Measurements from ENCODE around the gene EOLA2.
"Not testable (repeated sequence)": the region's sequence is repeated elsewhere in the genome, so short reads cannot be mapped to it uniquely, and the experiment has no call there.

EOLA2 gene

DNA sequence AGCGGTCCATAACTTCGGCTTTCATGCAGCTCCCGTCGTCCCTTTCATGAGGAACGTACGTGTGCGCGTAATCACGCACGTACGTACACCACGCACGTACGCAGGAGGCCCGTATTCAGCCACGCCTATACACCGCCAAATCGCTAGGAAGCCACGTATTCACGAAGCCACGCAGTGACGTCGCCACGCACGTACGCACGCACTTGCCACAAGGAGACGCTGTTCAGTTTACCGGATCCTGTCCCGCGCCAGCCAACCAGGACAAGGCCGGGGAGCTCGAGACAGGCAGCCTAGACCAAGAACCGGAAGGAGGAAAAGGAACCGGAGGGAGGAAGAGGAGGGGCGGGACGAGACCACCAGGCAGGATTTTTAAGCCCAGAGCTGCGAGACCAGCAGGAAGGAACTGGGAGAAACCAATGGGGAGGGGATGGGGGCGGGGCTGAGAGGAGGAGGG, at the start of gene EOLA2:
EOLA2 (minus strand) TSS at position 65 of the 454 bp plus-strand sequence. CDS start 4,617 bp downstream, outside the sequence.
- DNase-seq: peak; percentile 79 to 91

DNA sequence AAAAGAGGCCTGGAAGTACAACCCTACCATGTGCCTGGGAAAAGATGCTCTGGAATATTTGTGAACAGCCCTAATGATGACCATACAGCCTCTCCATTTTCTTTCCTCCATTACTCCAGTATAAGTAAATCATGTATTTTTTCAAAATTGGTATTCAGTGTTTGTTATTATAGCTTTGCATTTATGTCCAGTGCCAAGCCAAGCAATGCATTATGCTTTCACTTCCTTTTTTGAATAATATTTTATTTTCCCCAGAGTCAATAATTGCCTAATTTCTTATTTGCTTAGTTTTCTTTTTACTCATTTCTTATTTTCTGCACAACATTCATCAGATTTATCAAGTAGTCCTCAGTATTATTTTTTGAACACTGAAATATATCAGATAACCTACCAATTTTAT, 49.3 kb upstream of the EOLA2 start:
- DNase-seq: no peak

- DNase-seq: no peak
Measured at GRCh38 chrX:149984411-149984810, 46.1 kb upstream of the EOLA2 start.

DNA sequence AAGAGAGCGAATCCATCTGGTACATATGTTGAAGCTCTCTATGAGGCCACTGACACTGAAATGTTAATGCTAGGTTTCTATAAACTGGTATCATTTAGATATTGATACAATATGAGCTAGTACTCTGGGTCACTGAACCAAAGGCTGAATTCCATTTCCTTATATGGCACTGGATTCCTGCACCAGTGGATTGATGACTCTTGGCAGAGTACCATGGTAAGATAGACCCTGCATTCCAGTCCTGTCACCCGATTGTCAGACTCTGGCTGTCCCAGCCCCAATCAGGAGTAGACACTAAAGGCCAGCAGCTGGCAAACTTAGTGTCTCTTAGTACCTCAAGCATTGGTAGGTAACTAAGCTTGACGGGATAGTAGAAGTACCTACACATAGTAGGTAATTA, 44.0 kb upstream of the EOLA2 start:
- DNase-seq: no peak

GRCh38 chrX:149979126-149979644, 40.9 kb upstream of the EOLA2 start:
- no peak for DNase-seq

- peak in 1 of 2 experiments; percentile 4 for DNase-seq
Measured at GRCh38 chrX:149962859-149963757, 24.8 kb upstream of the EOLA2 start.

DNA sequence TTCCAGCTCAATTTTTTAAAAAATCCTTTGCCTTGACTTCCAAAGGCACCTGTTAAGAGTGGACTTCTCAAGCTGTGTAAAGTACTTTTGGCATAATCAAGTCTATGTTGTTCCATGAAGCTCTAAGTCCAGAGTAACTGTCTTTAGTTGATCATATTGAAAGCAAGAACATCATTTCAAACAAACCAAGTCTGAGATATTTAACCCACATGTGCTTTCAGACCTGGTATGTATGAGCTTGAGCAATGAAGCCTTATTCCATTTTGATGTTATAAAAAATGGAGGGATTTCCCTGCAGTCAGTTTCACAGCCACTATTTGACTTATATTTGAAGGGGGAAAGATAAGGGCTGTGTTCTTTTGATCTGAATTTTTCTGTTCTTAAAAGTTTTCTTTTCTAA, 23.7 kb upstream of the EOLA2 start:
- no peak for DNase-seq

- no peak for DNase-seq
Measured at GRCh38 chrX:149961572-149961971, 23.3 kb upstream of the EOLA2 start.

- no peak for DNase-seq
Measured at GRCh38 chrX:149950681-149951080, 12.4 kb upstream of the EOLA2 start.

- no peak for DNase-seq
Measured at GRCh38 chrX:149949743-149950436, 11.6 kb upstream of the EOLA2 start.

- DNase-seq: no peak
Measured at GRCh38 chrX:149948016-149948415, 9.7 kb upstream of the EOLA2 start.

DNA sequence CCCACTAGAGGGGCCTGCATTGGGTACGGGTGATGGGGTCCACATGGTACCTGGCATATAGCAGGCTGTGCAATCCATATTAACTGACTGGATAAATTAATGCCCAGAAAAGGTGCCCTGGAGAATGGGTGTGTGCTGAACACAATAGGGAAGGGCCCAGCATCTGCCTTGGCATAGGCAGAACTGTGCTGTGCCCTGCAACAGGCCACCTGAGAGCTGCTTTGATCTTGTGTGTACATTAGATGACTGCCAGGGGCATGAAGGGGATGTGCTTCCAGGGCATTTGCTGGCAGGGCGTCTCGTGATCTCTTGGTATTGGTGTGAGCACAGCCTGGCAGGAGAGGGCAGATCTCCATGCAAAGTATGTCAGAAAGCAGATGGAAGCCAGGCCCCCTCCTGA, 8.6 kb upstream of the EOLA2 start:
- DNase-seq: not testable (repeated sequence)

GRCh38 chrX:149945820-149946219, 7.5 kb upstream of the EOLA2 start:
- DNase-seq: not testable (repeated sequence)

GRCh38 chrX:149945087-149945670, 6.9 kb upstream of the EOLA2 start:
- DNase-seq: not testable (repeated sequence)

- DNase-seq: not testable (repeated sequence)
Measured at GRCh38 chrX:149940674-149941024, 2.4 kb upstream of the EOLA2 start.

GRCh38 chrX:149939905-149940673, 1.8 kb upstream of the EOLA2 start:
- peak; percentile 77 to 84 for DNase-seq

DNA sequence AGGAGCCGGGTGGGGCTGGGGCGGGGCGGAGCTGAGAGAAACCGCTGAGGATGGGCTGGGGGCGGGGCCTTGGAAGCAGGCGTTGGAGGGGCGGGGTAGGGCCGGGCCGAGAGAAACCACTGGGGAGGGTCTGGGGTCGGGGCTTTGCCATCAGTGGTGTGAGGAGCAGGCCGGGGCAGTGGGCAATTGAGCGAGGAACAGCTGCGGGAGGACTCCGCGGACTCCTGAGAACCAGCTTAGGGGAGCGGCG, 1.3 kb upstream of the EOLA2 start:
- no peak for DNase-seq

GRCh38 chrX:149938881-149939654, 777 bp upstream of the EOLA2 start:
- peak; percentile 67 to 89 for DNase-seq

DNA sequence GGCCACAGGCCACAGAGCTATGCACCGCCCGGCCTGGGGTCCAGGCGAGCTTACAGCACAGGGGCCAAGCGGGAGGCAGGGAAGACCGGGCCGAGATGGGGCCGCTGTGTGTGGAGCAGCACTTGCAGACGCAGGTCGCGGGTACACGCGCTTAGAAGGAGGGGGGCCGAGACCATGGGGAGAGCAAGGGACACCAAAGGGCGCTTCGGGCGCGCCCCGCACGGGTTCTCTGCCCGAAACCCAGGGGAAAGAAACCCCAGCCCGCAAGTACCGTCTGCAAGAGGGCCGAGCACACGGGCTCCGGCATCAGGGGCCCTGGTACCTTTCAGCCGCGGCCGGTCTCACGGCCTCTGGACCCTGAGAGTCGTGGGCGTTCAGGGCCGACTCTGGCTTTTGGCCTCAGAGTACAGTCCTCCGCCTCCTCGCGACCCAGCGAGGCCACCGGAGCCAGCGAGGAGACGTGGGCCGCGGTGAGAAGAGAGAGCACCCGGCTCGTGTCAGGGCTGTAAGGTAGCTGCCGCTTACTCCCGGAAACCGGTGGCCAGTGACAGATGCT, 342 bp downstream of the EOLA2 start:
- no peak for DNase-seq

DNA sequence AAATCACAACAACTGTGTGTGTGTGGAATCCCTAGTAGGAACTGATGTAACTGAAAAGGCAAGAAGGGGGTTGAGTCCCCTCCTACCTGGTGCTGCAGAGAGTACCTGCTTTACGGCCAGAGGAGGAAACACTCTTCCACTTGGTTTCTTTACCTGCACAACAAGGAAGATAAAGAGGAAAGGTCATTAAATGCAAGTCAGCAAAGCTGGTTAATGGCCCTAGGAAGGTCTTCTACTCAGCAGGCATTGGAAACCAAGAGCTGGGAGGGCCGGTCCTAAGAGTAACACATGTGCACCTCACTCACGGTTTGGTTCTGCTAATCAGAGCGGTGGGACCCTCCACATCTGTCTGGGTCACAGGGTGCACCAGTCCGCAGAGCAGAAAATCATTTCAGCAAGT, 963 bp downstream of the EOLA2 start:
- not testable (repeated sequence) for DNase-seq

DNA sequence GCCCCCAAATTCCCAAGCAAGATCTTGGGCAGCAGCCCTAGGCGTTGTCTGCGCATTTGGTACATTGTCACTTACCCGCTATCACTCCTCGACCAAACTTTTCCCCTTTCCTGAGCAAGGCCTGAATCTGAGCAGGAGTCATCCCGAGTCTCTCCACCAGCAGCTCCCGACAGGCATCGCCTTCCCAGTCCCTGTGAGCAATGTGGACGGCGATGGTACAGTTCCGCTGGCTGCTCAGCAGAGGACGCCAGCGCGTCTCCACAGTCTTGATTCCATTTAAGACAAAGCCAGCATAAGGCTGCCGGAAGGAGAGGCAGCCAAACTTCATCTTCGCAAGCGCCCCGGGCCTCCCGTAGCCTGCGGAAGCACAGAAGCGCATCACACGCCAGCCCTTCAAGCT, 4.7 kb downstream of the EOLA2 start:
- DNase-seq: not testable (repeated sequence)

GRCh38 chrX:149932970-149933369, 5.3 kb downstream of the EOLA2 start:
- DNase-seq: not testable (repeated sequence)
